Measurements from ENCODE around the gene ROR2.

Gene ROR2

GRCh38 chr9:91820126-91820750 lies 129.8 kb downstream of the ROR2 start:
- no peaks in the 10 kb centered on the region for H3K36me3 ChIP-seq (ENCODE audit: control insufficient read depth, insufficient read depth, low read length, severe bottlenecking)
- peaks cover 39% of the 10 kb centered on the region for H3K4me1 ChIP-seq (ENCODE audit: control insufficient read depth, insufficient read depth, low read length)
- no peaks in the 10 kb centered on the region for H3K27me3 ChIP-seq (replicated peaks; ENCODE audit: control insufficient read depth, insufficient read depth, low read length)

GRCh38 chr9:91818647-91819403 lies 131.2 kb downstream of the ROR2 start:
- Histone ChIP-seq H3K4me1 (ENCODE audit: control insufficient read depth, insufficient read depth, low read length) (peaks cover 25% of the 10 kb centered on the region), H3K9me3 (ENCODE audit: control insufficient read depth, low read length) (peaks cover 4% of the 10 kb centered on the region), H3K36me3 (ENCODE audit: control insufficient read depth, insufficient read depth, low read length, severe bottlenecking) (no peaks in the 10 kb centered on the region), H3K4me3 (ENCODE audit: low read length) (no peak overlapping the region), H3K27me3 (replicated peaks; ENCODE audit: control insufficient read depth, insufficient read depth, low read length) (no peaks in the 10 kb centered on the region), H3K9ac (ENCODE audit: low read length) (no peak overlapping the region)
- no peak for DNase-seq (ENCODE audit: low read depth)

More at GRCh38 chr9:91820126-91820750, 129.8 kb downstream of the ROR2 start:
- no peak for DNase-seq (ENCODE audit: low read depth)
- Histone ChIP-seq H3K9me3 (ENCODE audit: control insufficient read depth, low read length) (peaks cover 4% of the 10 kb centered on the region), H3K4me3 (ENCODE audit: low read length) (no peak overlapping the region), H3K9ac (ENCODE audit: low read length) (no peak overlapping the region)

GRCh38 chr9:91818225-91818585 lies 131.8 kb downstream of the ROR2 start:
- no peaks in the 10 kb centered on the region for H3K36me3 ChIP-seq (ENCODE audit: control insufficient read depth, insufficient read depth, low read length, severe bottlenecking)
- H3K4me3 ChIP-seq (ENCODE audit: low read length): peak overlapping the region; percentile 70
- no peak for DNase-seq (ENCODE audit: low read depth)

DNA sequence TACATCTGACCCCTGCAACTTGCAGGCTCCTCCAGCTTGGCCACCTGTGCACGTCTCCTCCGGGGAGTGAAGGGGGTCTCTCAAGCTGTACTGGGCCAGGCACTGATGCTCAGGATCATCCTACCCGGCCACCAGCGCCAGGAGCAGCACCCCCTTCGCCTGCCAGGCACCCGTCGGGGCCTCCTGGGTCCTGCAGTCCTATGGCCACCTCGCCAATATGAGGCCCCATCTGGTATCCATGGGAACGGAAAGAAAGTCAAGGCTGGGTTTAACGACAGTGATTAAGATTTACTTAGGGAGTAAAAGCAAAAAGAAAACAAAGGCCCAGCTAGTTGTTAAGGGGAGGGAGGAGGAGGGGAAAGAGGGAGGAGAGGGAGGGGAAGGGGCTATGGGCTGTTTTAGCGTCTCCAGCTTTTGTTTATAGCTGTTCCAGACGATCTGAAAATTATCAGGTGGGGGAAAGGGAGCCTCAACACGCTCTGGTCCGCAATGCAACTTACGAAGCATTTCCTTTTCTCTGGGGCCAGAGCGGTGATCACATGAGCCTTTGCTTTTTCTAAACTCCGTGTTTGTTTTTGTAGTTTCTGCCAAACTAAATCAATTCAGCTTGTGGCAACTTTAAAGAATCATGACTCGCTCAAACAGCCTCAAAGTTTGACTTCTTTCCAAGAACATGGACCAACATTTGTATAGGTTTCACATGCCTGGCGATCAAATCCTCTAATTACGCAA lies 132.4 kb downstream of the ROR2 start:
- Histone ChIP-seq H3K9ac (ENCODE audit: low read length) (peak overlapping the region; percentile 79), H3K4me1 (ENCODE audit: control insufficient read depth, insufficient read depth, low read length) (peaks cover 23% of the 10 kb centered on the region), H3K4me3 (ENCODE audit: low read length) (peak overlapping the region; percentile 70), H3K9me3 (ENCODE audit: control insufficient read depth, low read length) (peaks cover 4% of the 10 kb centered on the region), H3K36me3 (ENCODE audit: control insufficient read depth, insufficient read depth, low read length, severe bottlenecking) (no peaks in the 10 kb centered on the region), H3K27me3 (replicated peaks; ENCODE audit: control insufficient read depth, insufficient read depth, low read length) (no peaks in the 10 kb centered on the region)
- DNase-seq (ENCODE audit: low read depth): peak; percentile 93

More at GRCh38 chr9:91818225-91818585, 131.8 kb downstream of the ROR2 start:
- peaks cover 4% of the 10 kb centered on the region for H3K9me3 ChIP-seq (ENCODE audit: control insufficient read depth, low read length)
- H3K4me1 ChIP-seq (ENCODE audit: control insufficient read depth, insufficient read depth, low read length): peaks cover 23% of the 10 kb centered on the region
- no peaks in the 10 kb centered on the region for H3K27me3 ChIP-seq (replicated peaks; ENCODE audit: control insufficient read depth, insufficient read depth, low read length)
- peak overlapping the region; percentile 79 for H3K9ac ChIP-seq (ENCODE audit: low read length)

- Histone ChIP-seq H3K4me1 (ENCODE audit: control insufficient read depth, insufficient read depth, low read length) (peaks cover 23% of the 10 kb centered on the region), H3K4me3 (ENCODE audit: low read length) (peak overlapping the region; percentile 70), H3K9me3 (ENCODE audit: control insufficient read depth, low read length) (peaks cover 3% of the 10 kb centered on the region), H3K36me3 (ENCODE audit: control insufficient read depth, insufficient read depth, low read length, severe bottlenecking) (no peaks in the 10 kb centered on the region), H3K27me3 (replicated peaks; ENCODE audit: control insufficient read depth, insufficient read depth, low read length) (no peaks in the 10 kb centered on the region), H3K9ac (ENCODE audit: low read length) (peak overlapping the region; percentile 79)
- DNase-seq (ENCODE audit: low read depth): no peak
These were observed 132.9 kb downstream of the ROR2 start for GRCh38 chr9:91817106-91817492.

- no peak overlapping the region for H3K4me3 ChIP-seq (ENCODE audit: low read length)
- H3K36me3 ChIP-seq (ENCODE audit: control insufficient read depth, insufficient read depth, low read length, severe bottlenecking): no peaks in the 10 kb centered on the region
- H3K27me3 ChIP-seq (replicated peaks; ENCODE audit: control insufficient read depth, insufficient read depth, low read length): no peaks in the 10 kb centered on the region
- H3K9me3 ChIP-seq (ENCODE audit: control insufficient read depth, low read length): no peaks in the 10 kb centered on the region
- peaks cover 19% of the 10 kb centered on the region for H3K4me1 ChIP-seq (ENCODE audit: control insufficient read depth, insufficient read depth, low read length)
- H3K9ac ChIP-seq (ENCODE audit: low read length): no peak overlapping the region
- DNase-seq (ENCODE audit: low read depth): no peak
These were observed 133.7 kb downstream of the ROR2 start for GRCh38 chr9:91816356-91816755.

- Histone ChIP-seq H3K9ac (ENCODE audit: low read length) (no peak overlapping the region), H3K9me3 (ENCODE audit: control insufficient read depth, low read length) (no peaks in the 10 kb centered on the region), H3K36me3 (ENCODE audit: control insufficient read depth, insufficient read depth, low read length, severe bottlenecking) (no peaks in the 10 kb centered on the region), H3K4me3 (ENCODE audit: low read length) (no peak overlapping the region), H3K27me3 (replicated peaks; ENCODE audit: control insufficient read depth, insufficient read depth, low read length) (no peaks in the 10 kb centered on the region), H3K4me1 (ENCODE audit: control insufficient read depth, insufficient read depth, low read length) (peaks cover 15% of the 10 kb centered on the region)
- no peak for DNase-seq (ENCODE audit: low read depth)
These were observed 134.1 kb downstream of the ROR2 start for GRCh38 chr9:91815896-91816295.

GRCh38 chr9:91814753-91815152 lies 135.3 kb downstream of the ROR2 start:
- no peak for DNase-seq (ENCODE audit: low read depth)
- Histone ChIP-seq H3K4me3 (ENCODE audit: low read length) (no peak overlapping the region), H3K9ac (ENCODE audit: low read length) (no peak overlapping the region), H3K27me3 (replicated peaks; ENCODE audit: control insufficient read depth, insufficient read depth, low read length) (no peaks in the 10 kb centered on the region), H3K9me3 (ENCODE audit: control insufficient read depth, low read length) (no peaks in the 10 kb centered on the region), H3K4me1 (ENCODE audit: control insufficient read depth, insufficient read depth, low read length) (peaks cover 16% of the 10 kb centered on the region), H3K36me3 (ENCODE audit: control insufficient read depth, insufficient read depth, low read length, severe bottlenecking) (no peaks in the 10 kb centered on the region)

- no peaks in the 10 kb centered on the region for H3K27me3 ChIP-seq (replicated peaks; ENCODE audit: control insufficient read depth, insufficient read depth, low read length)
- no peak overlapping the region for H3K4me3 ChIP-seq (ENCODE audit: low read length)
- H3K36me3 ChIP-seq (ENCODE audit: control insufficient read depth, insufficient read depth, low read length, severe bottlenecking): no peaks in the 10 kb centered on the region
- no peak overlapping the region for H3K9ac ChIP-seq (ENCODE audit: low read length)
- DNase-seq (ENCODE audit: low read depth): no peak
- H3K4me1 ChIP-seq (ENCODE audit: control insufficient read depth, insufficient read depth, low read length): peaks cover 19% of the 10 kb centered on the region
- no peaks in the 10 kb centered on the region for H3K9me3 ChIP-seq (ENCODE audit: control insufficient read depth, low read length)
These were observed 135.8 kb downstream of the ROR2 start for GRCh38 chr9:91814201-91814600.

- H3K9ac ChIP-seq (ENCODE audit: low read length): no peak overlapping the region
- H3K27me3 ChIP-seq (replicated peaks; ENCODE audit: control insufficient read depth, insufficient read depth, low read length): no peaks in the 10 kb centered on the region
- no peaks in the 10 kb centered on the region for H3K9me3 ChIP-seq (ENCODE audit: control insufficient read depth, low read length)
- no peak overlapping the region for H3K4me3 ChIP-seq (ENCODE audit: low read length)
- no peaks in the 10 kb centered on the region for H3K36me3 ChIP-seq (ENCODE audit: control insufficient read depth, insufficient read depth, low read length, severe bottlenecking)
- DNase-seq (ENCODE audit: low read depth): no peak
- H3K4me1 ChIP-seq (ENCODE audit: control insufficient read depth, insufficient read depth, low read length): peaks cover 17% of the 10 kb centered on the region
These were observed 136.7 kb downstream of the ROR2 start for GRCh38 chr9:91813176-91813795.

GRCh38 chr9:91812191-91812590 lies 137.8 kb downstream of the ROR2 start:
- H3K36me3 ChIP-seq (ENCODE audit: control insufficient read depth, insufficient read depth, low read length, severe bottlenecking): no peaks in the 10 kb centered on the region
- H3K9me3 ChIP-seq (ENCODE audit: control insufficient read depth, low read length): no peaks in the 10 kb centered on the region
- H3K4me3 ChIP-seq (ENCODE audit: low read length): no peak overlapping the region
- H3K4me1 ChIP-seq (ENCODE audit: control insufficient read depth, insufficient read depth, low read length): peaks cover 11% of the 10 kb centered on the region
- no peak for DNase-seq (ENCODE audit: low read depth)
- no peak overlapping the region for H3K9ac ChIP-seq (ENCODE audit: low read length)
- no peaks in the 10 kb centered on the region for H3K27me3 ChIP-seq (replicated peaks; ENCODE audit: control insufficient read depth, insufficient read depth, low read length)

All from adipocyte (in vitro differentiated cells).